HG03571 (cell line): ENCODE data around the gene NUB1.

Experiments used
- ATAC-seq: cut with Tn5 transposase; IDR thresholded peaks from one replicate; pipeline ENCODE4 v1.9.1; 2021; ENCODE audit not compliant: unreplicated experiment

NUB1 gene

GRCh38 chr7:151374726-151375125 lies 33.1 kb downstream of the NUB1 start:
- no peak for ATAC-seq

GRCh38 chr7:151375530-151376217 lies 34.1 kb downstream of the NUB1 start:
- ATAC-seq: no peak

- ATAC-seq: no peak
Measured at GRCh38 chr7:151376218-151376902, 34.7 kb downstream of the NUB1 start.

- no peak for ATAC-seq
Measured at GRCh38 chr7:151377406-151377805, 35.8 kb downstream of the NUB1 start.

DNA sequence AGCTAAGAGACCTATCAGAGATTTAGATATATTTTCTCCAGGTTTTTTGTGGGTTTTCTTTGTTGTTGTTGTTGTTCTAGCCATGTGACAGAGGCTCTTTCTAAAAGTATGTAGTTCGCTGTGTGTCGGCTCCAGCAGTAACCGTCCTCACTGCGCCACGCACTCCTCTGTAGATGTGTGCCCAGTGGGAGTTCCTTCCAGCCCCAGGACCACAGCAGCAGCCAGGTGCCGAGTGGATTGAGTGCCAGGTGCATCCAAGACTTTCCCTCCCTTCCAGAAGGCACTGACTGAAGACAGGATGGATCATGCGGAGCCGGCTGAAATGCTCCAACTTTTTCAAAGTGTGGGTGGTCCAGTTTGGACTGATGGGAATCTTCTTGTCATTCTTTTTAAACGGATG lies 36.4 kb downstream of the NUB1 start:
- no peak for ATAC-seq

GRCh38 chr7:151378496-151379192 lies 37.0 kb downstream of the NUB1 start:
- ATAC-seq: no peak

DNA sequence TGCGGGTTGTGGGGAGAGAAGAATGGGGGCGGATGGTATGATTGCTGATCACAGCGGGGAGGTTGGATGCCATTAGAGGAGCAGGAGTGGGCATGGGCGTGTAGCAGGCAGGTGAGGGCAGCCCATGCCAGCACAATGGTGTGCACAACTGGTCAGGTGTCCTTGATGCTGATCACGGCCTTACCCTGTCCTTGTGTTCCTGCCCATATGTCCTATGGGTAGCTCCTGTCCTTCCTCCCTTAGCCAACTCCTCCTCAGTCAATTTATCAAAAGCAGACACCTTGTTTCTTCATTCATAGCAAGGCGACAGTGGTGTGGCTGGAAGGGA lies 37.5 kb downstream of the NUB1 start:
- no peak for ATAC-seq

DNA sequence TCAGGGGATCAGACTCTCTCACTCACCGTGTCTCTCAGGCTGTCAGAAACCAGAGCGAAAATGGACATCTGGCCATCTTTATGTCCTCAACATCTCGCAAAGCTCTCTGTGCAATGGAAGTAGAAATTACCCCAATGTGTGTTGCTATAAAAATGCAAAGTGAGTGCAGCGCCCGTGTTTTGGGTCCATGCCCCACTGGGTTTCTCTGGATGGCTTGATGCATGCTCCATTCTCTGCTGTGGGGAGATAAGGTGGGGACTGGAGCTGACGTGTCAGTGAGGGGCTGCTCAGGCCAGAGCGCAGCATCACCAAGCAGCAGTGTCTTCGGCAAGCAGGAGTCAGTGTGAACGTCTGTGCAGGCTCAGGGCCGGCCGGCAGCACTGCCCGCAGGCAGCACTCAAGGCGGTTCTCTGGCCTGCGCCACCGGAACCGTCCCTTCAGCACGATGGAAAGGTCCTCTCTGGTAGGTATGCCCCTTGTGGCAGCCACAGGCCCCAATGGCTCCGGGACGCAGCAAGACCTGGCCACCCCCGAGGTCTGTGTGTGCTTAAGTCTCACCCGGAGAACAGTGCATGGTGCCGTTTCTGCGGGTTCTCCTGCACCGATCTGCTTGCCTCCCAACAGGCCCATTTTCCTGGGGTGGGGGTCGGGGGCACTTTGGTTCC lies 38.1 kb downstream of the NUB1 start:
- no peak for ATAC-seq

DNA sequence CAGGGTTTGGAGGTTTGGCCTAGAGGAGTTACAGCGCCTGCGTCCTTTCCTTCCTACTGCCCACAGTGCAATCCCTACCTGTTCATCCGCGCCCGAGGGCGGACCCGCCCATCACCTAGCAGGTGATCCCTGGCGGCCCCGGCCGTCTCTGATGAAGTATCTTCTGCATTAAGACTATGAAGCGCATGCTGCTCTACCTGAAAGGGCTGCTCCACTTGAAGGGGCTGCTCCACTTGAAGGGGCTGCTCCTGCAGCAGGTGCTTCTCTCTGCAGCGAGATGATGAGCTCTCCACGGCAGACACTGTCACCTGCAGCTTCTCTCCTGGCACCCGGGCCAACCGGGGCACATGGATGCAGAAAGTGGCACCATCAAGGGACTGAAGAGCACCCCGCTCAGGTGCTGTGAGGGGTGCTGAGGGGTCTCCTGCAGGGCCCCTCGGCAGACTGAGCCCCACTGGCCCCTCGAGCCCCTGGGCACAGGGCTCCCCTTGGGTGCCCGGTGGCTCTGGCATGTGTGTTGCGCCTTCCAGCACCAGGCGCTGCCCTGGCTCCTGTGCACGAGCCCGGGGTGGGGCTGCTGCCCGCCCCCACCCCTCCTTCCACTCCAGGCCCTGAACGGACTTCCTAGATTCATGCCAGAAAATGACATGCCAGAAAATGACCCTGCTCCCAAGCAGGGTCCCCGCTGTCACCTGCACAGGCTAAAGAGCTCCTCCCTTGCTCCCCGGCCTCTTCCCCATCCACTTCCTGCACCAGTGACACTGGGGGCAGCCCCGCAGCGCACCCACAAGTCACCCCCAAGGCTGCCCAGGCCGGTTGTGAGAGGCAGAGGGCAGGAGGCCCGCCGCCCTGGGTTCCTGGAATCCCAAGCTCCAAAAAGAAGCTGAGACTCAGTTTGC lies 38.8 kb downstream of the NUB1 start:
- ATAC-seq: no peak

DNA sequence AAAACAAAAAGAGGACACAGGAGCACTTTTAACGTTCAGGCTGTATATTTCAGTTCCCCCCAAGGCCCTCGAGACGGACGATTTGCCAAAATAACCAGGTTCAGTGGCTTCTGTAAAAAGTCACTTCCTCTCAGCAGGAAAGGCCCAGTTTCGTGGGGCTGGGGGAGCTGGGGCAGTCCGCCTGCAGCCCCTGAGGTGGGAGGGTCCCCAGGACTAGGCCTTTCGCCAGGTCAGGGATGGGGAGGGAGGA lies 39.4 kb downstream of the NUB1 start:
- no peak for ATAC-seq

DNA sequence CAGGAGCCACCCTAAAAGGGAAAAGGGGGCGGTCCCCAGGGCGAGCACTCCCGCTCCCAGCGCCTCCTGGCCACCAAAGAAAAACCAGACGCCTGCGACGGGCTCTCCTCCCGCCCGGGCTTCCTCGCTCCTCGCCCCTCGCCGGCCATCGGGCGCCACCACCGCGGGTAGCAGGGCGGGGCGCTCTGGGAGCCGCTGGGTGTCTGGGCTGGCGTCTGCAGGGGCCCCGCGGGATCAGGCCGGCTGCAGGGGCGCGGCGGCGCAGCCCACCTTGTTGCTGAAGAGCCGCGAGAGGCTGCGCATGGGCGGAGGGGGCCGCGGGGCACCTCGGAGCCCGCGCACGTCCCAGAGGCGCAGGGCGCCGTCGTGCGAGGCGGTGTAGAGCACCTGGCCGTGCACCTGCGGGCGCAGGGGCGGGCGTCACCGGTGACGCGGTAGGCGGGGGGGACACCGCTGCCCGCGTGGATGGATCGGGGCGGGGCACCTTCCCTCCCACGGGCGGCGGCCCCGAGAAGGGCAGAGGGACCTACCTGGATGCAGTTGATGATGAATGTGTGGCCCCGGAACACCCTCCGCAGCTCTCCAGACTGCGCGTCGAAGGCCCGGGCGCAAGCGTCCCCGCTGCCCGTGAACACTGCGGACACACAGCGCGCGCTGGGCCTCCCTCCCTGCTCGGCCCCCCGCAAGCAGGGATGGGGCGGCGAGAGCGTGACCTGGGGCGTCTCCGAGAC lies 39.9 kb downstream of the NUB1 start:
- ATAC-seq: no peak

- ATAC-seq: no peak
Measured at GRCh38 chr7:151382079-151382885, 40.7 kb downstream of the NUB1 start.

GRCh38 chr7:151383638-151384351 lies 42.2 kb downstream of the NUB1 start:
- ATAC-seq: no peak

- ATAC-seq: no peak
Measured at GRCh38 chr7:151384352-151384697, 42.7 kb downstream of the NUB1 start.

- no peak for ATAC-seq
Measured at GRCh38 chr7:151384776-151385625, 43.4 kb downstream of the NUB1 start.

DNA sequence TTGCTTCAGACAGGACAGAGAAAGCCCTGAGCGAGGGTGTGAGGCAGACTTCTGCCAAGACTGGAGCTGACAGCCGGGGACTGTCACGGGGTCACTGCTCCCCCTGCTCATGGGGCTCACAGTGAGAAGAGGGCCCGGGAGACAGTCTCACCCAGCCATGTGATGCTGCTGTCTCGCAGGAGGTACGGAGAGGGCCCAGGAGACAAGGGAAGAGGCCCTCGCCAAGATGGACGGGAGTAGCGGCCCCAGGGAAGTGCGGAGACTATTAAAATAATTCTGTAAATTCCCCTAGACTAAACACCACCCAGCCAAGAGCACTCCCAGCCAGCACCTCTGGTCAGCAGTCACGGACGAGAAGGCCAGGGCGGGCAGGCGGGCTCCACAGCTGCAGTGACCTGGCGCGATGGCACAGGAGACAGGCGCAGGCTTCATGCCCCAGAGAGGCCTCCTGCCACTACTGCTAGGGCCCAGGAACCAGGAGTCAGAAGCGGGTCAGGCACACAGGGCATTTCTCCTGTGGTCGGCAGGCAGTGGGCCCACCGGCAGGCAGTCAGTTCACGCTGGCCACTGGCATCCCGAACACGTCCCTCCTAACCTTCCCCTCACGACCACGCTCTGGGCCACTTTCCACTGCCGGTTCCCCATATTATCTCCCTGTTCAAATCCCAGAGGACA lies 44.2 kb downstream of the NUB1 start:
- no peak for ATAC-seq

DNA sequence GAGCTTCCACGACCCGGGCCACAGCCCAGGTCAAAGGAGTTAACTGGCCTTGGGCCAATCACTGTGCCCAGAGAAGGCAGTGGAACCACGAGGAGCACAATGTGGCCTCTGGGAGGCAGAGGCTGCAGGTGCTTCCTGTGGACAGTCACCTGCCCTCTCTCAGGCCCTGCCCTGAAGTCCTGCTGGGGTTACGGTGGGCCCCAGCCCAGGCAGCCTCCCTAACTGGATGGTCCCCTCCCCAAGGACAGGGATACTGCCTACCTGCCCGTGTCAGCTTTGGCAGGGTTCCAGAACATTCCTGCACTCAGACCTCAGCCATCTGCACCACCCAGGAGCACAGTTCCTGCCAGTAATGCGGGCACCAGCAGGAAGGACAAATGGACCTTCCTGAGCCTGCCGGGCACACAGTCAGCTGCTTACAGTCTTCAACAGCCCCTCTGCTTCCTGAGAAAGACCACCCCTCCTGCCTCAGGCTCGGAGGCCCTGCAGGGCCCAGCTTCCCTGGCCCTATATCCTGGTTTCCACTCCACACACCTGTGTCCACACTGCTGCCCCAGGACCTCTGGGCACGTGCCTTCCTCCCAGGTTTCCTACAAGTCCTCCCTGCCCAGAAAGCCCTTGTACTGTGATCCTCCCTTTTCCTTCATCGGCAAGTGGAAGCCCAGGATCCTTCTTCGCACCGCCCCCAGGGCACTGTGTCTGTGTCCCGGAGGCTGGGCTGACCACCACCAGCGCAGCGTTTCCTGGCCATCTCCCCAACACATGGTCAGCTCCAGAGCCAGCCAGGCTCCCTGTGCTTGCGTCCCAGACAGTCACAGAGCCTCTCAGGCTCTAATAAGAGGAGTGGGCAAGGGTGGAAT lies 44.9 kb downstream of the NUB1 start:
- no peak for ATAC-seq
